ENCODE results near the gene GATC. TPM values are rescaled to one million over a fixed set of nuclear protein-coding genes. Genes with fewer than 3 reads are reported as not detected.

Gene GATC
- total RNA-seq, 2 donors from 2014 or later: 24.5 to 33.2 TPM

GRCh38 chr12:120480211-120480610, 34.0 kb downstream of the GATC start:
- Mint-ChIP-seq H3K36me3 (ENCODE audit: low read depth) (no peaks in the 10 kb centered on the region), H3K4me3 (no peak overlapping the region), H3K27me3 (ENCODE audit: insufficient read depth) (no peaks in the 10 kb centered on the region), H3K9me3 (no peaks in the 10 kb centered on the region), H3K27ac (no peak overlapping the region), H3K4me1 (peaks cover 11% of the 10 kb centered on the region)
- no peak overlapping the region for H3K4me3 ChIP-seq (ENCODE audit: low read length)
- TF ChIP-seq, protein P1, sequence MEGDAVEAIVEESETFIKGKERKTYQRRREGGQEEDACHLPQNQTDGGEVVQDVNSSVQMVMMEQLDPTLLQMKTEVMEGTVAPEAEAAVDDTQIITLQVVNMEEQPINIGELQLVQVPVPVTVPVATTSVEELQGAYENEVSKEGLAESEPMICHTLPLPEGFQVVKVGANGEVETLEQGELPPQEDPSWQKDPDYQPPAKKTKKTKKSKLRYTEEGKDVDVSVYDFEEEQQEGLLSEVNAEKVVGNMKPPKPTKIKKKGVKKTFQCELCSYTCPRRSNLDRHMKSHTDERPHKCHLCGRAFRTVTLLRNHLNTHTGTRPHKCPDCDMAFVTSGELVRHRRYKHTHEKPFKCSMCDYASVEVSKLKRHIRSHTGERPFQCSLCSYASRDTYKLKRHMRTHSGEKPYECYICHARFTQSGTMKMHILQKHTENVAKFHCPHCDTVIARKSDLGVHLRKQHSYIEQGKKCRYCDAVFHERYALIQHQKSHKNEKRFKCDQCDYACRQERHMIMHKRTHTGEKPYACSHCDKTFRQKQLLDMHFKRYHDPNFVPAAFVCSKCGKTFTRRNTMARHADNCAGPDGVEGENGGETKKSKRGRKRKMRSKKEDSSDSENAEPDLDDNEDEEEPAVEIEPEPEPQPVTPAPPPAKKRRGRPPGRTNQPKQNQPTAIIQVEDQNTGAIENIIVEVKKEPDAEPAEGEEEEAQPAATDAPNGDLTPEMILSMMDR (conservative IDR thresholded peaks at IDR 0.05): no peak
- H3K36me3 ChIP-seq (ENCODE audit: control insufficient read depth, insufficient read depth, low read length): no peaks in the 10 kb centered on the region
- no peak for DNase-seq
- peaks cover 3% of the 10 kb centered on the region for H3K4me1 ChIP-seq (ENCODE audit: control insufficient read depth, insufficient read depth, low read length)
- no peak overlapping the region for H3K27ac ChIP-seq (ENCODE audit: low read depth, low read length)
- no peaks in the 10 kb centered on the region for H3K27me3 ChIP-seq (ENCODE audit: control insufficient read depth, insufficient read depth, low read length, poor library complexity, severe bottlenecking)
- no peaks in the 10 kb centered on the region for H3K9me3 ChIP-seq (ENCODE audit: control insufficient read depth, low read length)
- WGBS, 2 experiments (ENCODE audit: insufficient coverage in 1 of 2, insufficient read length in 1 of 2): 86 to 90% methylated on average over 1 of the region's 1 CpG
- no peak overlapping the region for H3K9ac ChIP-seq (ENCODE audit: extremely low read depth, low read length, poor library complexity, severe bottlenecking)

DNA sequence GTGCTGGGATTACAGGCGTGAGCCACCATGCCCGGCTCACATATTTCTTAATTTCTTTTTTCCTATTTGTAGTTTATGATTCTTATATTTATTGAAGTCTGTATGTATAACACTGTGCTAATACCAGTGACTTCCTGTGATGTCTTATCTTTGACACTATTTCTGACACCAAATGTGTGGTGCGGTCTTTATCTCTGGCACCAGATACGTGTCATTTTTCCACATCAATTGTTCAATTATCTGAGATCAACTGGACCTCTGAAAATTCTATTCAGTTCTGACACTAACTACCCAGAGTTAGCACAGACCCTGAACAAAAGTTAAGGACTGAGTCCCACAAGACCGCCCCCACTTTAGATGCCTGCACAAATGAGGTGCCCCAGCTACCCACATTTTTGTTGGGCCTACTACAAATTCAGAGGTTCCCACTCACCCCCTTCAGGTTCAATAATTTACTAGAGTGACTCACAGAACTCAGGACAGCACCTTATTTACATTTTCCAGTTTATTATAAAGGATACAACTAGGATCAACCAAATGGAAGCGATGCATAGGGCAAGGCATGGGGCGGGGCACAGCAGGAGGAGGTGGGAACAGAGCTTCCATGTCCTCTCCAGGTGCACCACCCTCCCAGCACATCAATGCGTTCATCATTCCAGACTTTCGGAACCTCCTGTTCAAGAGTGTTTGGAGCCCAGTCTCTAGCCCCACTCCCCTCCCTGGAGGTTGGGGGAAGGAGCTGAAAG, 35.0 kb downstream of the GATC start:
- Histone ChIP-seq H3K36me3 (ENCODE audit: control insufficient read depth, insufficient read depth, low read length) (no peaks in the 10 kb centered on the region), H3K27me3 (ENCODE audit: control insufficient read depth, insufficient read depth, low read length, poor library complexity, severe bottlenecking) (no peaks in the 10 kb centered on the region), H3K27ac (ENCODE audit: low read depth, low read length) (no peak overlapping the region), H3K9ac (ENCODE audit: extremely low read depth, low read length, poor library complexity, severe bottlenecking) (no peak overlapping the region), H3K9me3 (ENCODE audit: control insufficient read depth, low read length) (no peaks in the 10 kb centered on the region), H3K4me1 (ENCODE audit: control insufficient read depth, insufficient read depth, low read length) (peaks cover 3% of the 10 kb centered on the region), H3K4me3 (ENCODE audit: low read length) (no peak overlapping the region)
- Mint-ChIP-seq H3K27me3 (ENCODE audit: insufficient read depth) (no peaks in the 10 kb centered on the region), H3K27ac (no peak overlapping the region), H3K9me3 (no peaks in the 10 kb centered on the region), H3K4me3 (no peak overlapping the region), H3K4me1 (peaks cover 11% of the 10 kb centered on the region), H3K36me3 (ENCODE audit: low read depth) (no peaks in the 10 kb centered on the region)
- no peak for DNase-seq
- TF ChIP-seq, protein P1 (conservative IDR thresholded peaks at IDR 0.05): no peak
- 91 to 96% methylated on average over 5 to 8 of the region's 9 CpGs for WGBS, 2 experiments (ENCODE audit: insufficient coverage in 1 of 2, insufficient read length in 1 of 2)

DNA sequence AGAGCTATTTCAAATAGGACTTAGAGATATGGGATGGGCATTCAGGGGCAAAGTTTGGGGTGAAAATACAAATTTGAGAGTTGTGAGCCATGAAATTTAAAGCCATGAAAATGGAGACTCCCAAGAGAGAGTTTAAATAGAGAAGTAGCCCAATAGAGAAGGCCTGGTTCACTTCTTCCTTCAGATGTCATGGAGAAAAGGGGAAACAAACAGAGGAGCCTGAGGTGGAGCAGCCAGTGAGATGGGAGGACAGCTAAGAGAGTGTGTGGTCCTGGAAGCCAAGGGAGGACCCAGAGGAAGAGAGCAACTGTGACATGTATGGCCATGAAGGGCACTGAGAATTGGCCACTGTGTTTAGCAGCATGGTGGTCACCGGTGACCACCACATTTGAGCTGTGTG, 37.4 kb downstream of the GATC start:
- WGBS, 2 experiments (ENCODE audit: insufficient coverage in 1 of 2, insufficient read length in 1 of 2): 92 to 100% methylated on average over 1 of the region's 1 CpG
- no peaks in the 10 kb centered on the region for H3K9me3 ChIP-seq (ENCODE audit: control insufficient read depth, low read length)
- H3K27ac ChIP-seq (ENCODE audit: low read depth, low read length): no peak overlapping the region
- peaks cover 3% of the 10 kb centered on the region for H3K4me1 ChIP-seq (ENCODE audit: control insufficient read depth, insufficient read depth, low read length)
- no peaks in the 10 kb centered on the region for H3K36me3 ChIP-seq (ENCODE audit: control insufficient read depth, insufficient read depth, low read length)
- no peaks in the 10 kb centered on the region for H3K9me3 Mint-ChIP-seq
- H3K4me3 Mint-ChIP-seq: no peak overlapping the region
- no peak overlapping the region for H3K9ac ChIP-seq (ENCODE audit: extremely low read depth, low read length, poor library complexity, severe bottlenecking)
- DNase-seq: no peak
- no peaks in the 10 kb centered on the region for H3K27me3 ChIP-seq (ENCODE audit: control insufficient read depth, insufficient read depth, low read length, poor library complexity, severe bottlenecking)
- H3K4me3 ChIP-seq (ENCODE audit: low read length): no peak overlapping the region
- H3K4me1 Mint-ChIP-seq: peaks cover 11% of the 10 kb centered on the region
- H3K27me3 Mint-ChIP-seq (ENCODE audit: insufficient read depth): no peaks in the 10 kb centered on the region
- peak overlapping the region; percentile 2 for H3K27ac Mint-ChIP-seq
- TF ChIP-seq, protein P1 (conservative IDR thresholded peaks at IDR 0.05): no peak
- H3K36me3 Mint-ChIP-seq (ENCODE audit: low read depth): no peaks in the 10 kb centered on the region

All from endodermal cell (in vitro differentiated cells).